ENCODE data around the gene LRR1.

LRR1 gene

GRCh38 chr14:49598485-49599300 lies at the start of gene LRR1:
TSS of gene LRR1 (plus strand) at chr14:49598940. CDS start at chr14:49599021, 81 bp downstream.
- DNase-seq (ENCODE audit: low spot score) = peak; percentile 85
- no peak for TF ChIP-seq CTCF (IDR thresholded peaks at IDR 0.05; ENCODE audit: extremely low read depth, missing control alignments)

GRCh38 chr14:49549446-49549845 lies 49.3 kb upstream of the LRR1 start:
- DNase-seq (ENCODE audit: low spot score) = no peak
- TF ChIP-seq CTCF (IDR thresholded peaks at IDR 0.05; ENCODE audit: extremely low read depth, missing control alignments) = no peak

GRCh38 chr14:49549881-49550280 lies 48.9 kb upstream of the LRR1 start:
- DNase-seq (ENCODE audit: low spot score) = no peak
- no peak for TF ChIP-seq CTCF (IDR thresholded peaks at IDR 0.05; ENCODE audit: extremely low read depth, missing control alignments)

GRCh38 chr14:49550286-49551184 lies 48.2 kb upstream of the LRR1 start:
- no peak for DNase-seq (ENCODE audit: low spot score)
- no peak for TF ChIP-seq CTCF (IDR thresholded peaks at IDR 0.05; ENCODE audit: extremely low read depth, missing control alignments)

- no peak for TF ChIP-seq CTCF (IDR thresholded peaks at IDR 0.05; ENCODE audit: extremely low read depth, missing control alignments)
- DNase-seq (ENCODE audit: low spot score) = no peak
Measured at GRCh38 chr14:49551569-49551968, 47.2 kb upstream of the LRR1 start.

GRCh38 chr14:49553106-49553505 lies 45.6 kb upstream of the LRR1 start:
- no peak for DNase-seq (ENCODE audit: low spot score)
- TF ChIP-seq CTCF (IDR thresholded peaks at IDR 0.05; ENCODE audit: extremely low read depth, missing control alignments) = no peak

GRCh38 chr14:49553892-49554291 lies 44.8 kb upstream of the LRR1 start:
- no peak for DNase-seq (ENCODE audit: low spot score)
- no peak for TF ChIP-seq CTCF (IDR thresholded peaks at IDR 0.05; ENCODE audit: extremely low read depth, missing control alignments)

All from GM20000 (cell line).